Fibroblast of skin of right quadriceps (primary cell): ENCODE data around the gene CDT1.
A peak's percentile ranks its signal among the peaks of the same experiment; 100 is the strongest.

Experiments used
- DNase-seq: peaks from one replicate; pipeline ENCODE4 v3.0.0-alpha.2; 2013

The CDT1 gene

GRCh38 chr16:88803264-88803987, at the start of gene CDT1:
Gene CDT1 (plus strand): TSS chr16:88803789. CDS start chr16:88803832, 43 bp downstream.
- peak; percentile 84 for DNase-seq

GRCh38 chr16:88754109-88754911, 49.3 kb upstream of the CDT1 start:
- DNase-seq, result no peak

DNA sequence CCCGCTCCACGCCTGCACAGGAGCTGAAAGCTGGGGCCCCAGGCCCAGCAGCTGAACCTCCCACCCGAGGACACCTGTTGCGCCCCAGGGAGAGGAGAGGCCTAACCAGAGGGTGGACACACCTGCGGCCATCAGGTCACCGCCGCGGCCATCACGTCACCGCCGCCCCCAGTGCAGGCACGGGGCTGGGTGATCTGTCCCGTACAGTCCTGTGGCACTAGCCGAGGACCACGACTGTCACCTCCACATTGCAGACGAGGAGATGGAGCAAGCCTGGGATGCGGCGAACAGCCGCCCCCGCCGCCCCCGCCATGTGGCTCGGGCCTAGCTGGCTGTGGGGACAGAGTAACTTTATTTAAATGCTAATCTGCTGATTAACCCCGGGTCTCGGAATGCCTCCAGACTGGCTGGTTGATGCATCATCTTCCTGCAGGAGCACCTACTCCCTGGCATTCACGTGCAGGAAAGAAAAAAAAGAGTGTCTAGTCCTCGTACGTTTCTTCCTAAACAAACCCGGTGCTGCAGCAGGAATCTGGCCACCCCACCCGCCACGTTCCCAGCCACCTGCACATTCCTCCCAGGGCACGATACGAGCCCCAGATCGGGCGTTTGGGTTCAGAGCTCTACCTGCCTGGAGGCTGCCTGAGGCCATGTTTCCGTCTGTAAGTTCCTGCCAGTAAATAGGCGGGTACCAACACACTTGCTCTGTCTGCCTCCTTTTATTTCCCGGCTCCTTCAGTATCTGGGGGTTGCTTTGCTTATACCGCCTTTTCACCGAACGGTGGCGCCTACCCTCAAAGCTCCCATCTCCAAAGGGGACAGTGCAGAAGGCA, 48.5 kb upstream of the CDT1 start:
- DNase-seq, result peak; percentile 43

GRCh38 chr16:88755745-88756443, 47.7 kb upstream of the CDT1 start:
- DNase-seq, result no peak

- DNase-seq, result no peak
These were observed 45.2 kb upstream of the CDT1 start for GRCh38 chr16:88758227-88758943.

- DNase-seq, result no peak
These were observed 44.7 kb upstream of the CDT1 start for GRCh38 chr16:88758944-88759244.

DNA sequence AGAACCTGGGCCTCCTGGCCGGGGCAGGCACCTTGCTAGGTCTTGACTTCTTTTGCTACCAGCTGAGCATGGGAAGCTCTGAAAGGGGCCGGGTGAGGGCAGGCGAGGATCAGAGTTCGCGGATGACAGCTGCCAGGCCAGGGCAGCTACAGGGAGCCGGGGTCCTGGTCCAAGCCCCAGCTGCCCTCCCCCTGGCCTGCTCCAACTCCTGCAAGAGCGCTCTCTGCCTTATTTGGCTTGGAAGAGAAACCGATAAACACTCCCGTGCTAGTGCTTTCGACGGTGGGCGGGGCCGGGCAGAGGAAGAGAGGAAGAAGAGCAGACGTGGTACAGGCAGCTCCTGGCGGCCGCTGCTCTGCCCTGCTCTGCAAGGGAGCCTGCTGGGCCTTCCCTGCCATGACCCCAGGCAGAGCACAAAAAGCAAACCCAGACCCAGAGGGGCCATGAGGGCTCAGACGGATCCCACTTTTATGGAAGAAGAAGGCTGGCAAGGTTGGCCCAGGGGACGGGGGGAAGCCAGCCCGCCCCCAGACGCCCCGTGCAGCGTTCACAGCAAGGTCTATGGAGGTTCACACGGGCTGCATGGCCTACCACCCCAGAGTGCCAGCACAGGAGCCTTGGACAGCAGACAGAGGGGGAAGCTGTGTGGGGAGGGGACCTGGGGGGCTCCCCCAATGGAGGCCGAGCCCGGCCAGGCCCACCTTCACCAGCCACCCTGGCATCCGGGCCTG, 44.2 kb upstream of the CDT1 start:
- DNase-seq, result no peak

DNA sequence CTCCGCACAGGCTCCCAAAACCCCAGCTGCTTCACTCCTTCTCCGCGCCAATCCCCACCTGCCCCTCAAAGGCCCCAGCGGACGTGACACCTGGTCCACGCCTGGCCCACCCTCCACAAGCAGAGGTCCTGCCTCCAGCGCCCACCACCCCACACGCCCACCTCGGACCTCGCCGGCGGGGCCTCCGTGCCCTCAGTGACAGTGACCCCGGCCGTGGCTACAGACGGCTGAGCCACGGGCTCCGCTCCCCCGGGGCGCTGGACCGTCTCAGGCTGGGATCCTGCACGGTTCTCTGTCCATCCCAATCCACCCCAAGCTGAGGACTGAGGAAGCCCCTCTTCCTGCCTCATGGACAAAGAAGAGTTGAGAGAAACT, 43.6 kb upstream of the CDT1 start:
- DNase-seq, result no peak

DNA sequence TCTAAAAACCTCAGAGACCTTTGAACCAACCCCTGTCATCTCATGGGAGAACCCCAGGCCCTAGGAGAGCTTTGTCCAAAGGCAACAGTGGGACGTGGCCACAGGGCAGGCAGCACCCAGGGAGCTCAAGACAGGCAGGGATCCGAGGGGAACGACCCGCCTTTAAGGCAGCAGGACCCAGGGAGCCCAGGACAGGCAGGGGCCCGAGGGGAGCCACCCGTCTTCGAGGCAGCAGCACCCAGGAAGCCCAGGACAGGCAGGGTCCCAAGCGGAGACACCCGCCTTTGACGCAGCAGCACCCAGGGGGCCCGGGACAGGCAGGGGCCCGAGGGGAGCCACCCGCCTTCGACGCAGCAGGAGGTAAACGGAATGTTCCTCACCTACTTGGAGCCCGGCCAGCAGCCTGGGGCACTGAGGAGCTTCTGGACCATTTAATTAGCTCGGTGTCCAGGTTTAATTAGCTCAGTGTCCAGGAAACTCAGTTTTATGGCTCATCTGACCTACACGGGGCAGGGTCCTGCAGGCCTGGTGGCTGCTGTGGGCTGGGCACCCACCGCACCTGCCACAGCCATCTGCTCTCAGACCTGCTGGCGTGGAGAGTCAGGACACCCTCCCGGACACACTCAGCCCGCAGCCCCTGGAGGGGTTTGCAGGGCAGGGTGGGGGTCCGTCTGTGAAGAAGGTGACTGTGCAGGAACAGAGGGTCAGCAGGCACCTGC, 43.0 kb upstream of the CDT1 start:
- DNase-seq, result no peak

- DNase-seq, result no peak
These were observed 42.5 kb upstream of the CDT1 start for GRCh38 chr16:88761143-88761534.

DNA sequence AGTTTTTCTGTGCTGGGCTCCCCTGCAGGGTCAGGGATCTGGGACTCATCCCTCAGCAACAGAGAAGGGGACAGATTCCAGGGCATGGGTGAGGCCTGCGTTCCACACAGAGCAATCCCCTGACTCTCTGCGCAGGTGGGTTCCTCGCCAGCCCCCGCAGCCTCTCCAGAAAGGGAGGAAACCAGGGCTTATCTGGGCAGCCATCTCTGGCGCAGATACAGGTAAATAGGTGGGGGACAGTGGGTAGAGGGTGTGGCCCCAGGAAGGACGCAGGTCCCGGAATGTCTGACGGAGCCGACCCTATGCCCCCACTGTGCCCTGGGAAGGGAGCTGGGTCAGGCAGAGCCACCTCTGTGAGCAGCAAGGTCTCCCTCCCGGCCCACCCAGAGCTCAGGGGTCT, 41.8 kb upstream of the CDT1 start:
- DNase-seq, result no peak

GRCh38 chr16:88762258-88762870, 41.2 kb upstream of the CDT1 start:
- no peak for DNase-seq

GRCh38 chr16:88762941-88763340, 40.6 kb upstream of the CDT1 start:
- no peak for DNase-seq

DNA sequence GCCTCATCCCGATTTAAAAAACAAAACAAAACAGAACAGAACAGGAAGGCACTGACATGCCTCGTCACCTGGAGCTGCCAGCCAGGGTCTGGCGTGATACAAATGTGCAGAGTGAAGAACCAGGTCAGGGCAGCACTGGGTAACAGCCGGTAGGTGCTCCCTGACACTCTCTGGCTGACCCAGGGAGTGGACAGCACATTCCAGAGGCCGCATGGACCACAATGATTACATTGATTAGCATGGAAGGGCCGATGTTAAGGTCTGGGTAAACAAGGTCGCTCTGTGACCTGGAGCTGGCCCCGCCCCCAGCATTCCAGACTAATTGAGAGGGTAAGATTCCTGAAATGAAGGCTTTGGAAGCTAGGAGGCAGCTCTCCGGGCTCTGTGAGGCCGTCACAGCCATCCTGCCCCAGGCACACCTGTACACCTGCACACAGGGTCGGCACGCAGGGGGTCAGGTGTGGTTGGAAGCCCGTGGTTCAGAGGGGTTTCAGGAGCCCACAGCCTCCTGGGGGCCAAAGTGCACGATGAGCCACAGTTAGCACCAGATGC, 40.0 kb upstream of the CDT1 start:
- DNase-seq, result no peak

DNA sequence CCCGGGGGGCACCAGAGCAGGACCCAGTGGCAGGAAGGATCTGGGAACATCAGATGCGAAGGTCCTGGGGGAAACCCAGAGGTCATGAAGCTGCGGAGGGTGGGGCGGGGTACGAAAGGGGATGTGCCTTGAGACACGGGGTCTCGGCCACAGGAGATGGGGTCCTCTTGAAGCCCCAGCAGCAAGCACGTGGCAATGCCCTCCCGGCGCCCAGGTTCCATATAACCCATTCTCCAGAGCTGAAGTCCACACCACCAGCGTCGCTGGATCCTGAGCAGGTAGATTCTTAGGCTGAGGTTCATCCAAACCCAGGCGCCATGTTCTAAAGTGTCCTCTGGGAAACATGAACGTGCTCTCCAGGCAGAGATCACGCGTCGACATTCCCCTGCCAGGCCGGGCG, 39.5 kb upstream of the CDT1 start:
- DNase-seq, result no peak

GRCh38 chr16:88764913-88765349, 38.7 kb upstream of the CDT1 start:
- no peak for DNase-seq

- DNase-seq, result no peak
These were observed 36.6 kb upstream of the CDT1 start for GRCh38 chr16:88766975-88767374.

GRCh38 chr16:88767546-88768070, 36.0 kb upstream of the CDT1 start:
- DNase-seq, result no peak

GRCh38 chr16:88768071-88768783, 35.4 kb upstream of the CDT1 start:
- DNase-seq, result no peak
